ENCODE measurements around the gene ALKBH4. TPM values are rescaled to one million over a fixed set of nuclear protein-coding genes. Genes with fewer than 3 reads are reported as not detected.
"Not testable (repeated sequence)": the region's sequence is repeated elsewhere in the genome, so short reads cannot be mapped to it uniquely, and the experiment has no call there.

Gene ALKBH4
- total RNA-seq, 4 donors from 2014 or later, result 14.7 to 38.9 (median 24.6) TPM

GRCh38 chr7:102413611-102414010 is 51.1 kb downstream of the ALKBH4 start:
- intact Hi-C loops (cut with DNase I; ENCODE audit: low total_unique reads), result no loop called here

DNA sequence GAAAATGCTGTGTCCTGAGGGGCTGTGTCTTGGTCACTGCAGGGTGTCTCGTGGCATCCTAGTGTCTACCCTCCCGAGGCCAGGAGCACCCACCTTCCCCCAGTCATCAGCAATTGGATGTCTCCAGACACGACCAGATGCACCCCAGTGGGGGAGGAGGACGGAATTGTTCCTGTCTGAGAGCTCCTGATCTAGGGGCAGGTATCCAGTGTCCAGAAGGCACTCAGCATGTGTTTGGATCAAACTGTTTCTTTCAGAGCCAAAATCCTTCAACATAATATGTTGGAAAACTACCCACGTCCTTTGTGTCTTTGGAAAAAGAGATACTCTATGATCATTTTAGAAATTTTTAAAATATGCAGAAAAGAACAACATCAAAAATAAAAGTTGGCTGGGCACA is 51.6 kb downstream of the ALKBH4 start:
- no peak for DNase-seq (ENCODE audit: low spot score in 2 of 2)
- TF ChIP-seq, protein P1, sequence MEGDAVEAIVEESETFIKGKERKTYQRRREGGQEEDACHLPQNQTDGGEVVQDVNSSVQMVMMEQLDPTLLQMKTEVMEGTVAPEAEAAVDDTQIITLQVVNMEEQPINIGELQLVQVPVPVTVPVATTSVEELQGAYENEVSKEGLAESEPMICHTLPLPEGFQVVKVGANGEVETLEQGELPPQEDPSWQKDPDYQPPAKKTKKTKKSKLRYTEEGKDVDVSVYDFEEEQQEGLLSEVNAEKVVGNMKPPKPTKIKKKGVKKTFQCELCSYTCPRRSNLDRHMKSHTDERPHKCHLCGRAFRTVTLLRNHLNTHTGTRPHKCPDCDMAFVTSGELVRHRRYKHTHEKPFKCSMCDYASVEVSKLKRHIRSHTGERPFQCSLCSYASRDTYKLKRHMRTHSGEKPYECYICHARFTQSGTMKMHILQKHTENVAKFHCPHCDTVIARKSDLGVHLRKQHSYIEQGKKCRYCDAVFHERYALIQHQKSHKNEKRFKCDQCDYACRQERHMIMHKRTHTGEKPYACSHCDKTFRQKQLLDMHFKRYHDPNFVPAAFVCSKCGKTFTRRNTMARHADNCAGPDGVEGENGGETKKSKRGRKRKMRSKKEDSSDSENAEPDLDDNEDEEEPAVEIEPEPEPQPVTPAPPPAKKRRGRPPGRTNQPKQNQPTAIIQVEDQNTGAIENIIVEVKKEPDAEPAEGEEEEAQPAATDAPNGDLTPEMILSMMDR (IDR thresholded peaks at IDR 0.05), result no peak
- TF ChIP-seq POLR2A (IDR thresholded peaks at IDR 0.05), result no peak
- WGBS, 2 donors, result 75 to 77% methylated on average over 5 of the region's 5 CpGs
- H3K4me3 ChIP-seq (ENCODE audit: low read depth, poor library complexity, severe bottlenecking), result no peak overlapping the region
- intact Hi-C loops (cut with DNase I; ENCODE audit: low total_unique reads), result no loop called here

More at GRCh38 chr7:102413611-102414010, 51.1 kb downstream of the ALKBH4 start:
- 99% methylated on average over 4 of the region's 4 CpGs for WGBS, 2 donors
- DNase-seq (ENCODE audit: low spot score in 2 of 2), result no peak
- TF ChIP-seq POLR2A (IDR thresholded peaks at IDR 0.05), result no peak
- TF ChIP-seq, protein P1 (IDR thresholded peaks at IDR 0.05), result no peak
- no peak overlapping the region for H3K4me3 ChIP-seq (ENCODE audit: low read depth, poor library complexity, severe bottlenecking)

- 35 to 48% methylated on average over 6 of the region's 6 CpGs for WGBS, 2 donors
- no peak for DNase-seq (ENCODE audit: low spot score in 2 of 2)
- intact Hi-C loops (cut with DNase I; ENCODE audit: low total_unique reads), result no loop called here
- no peak for TF ChIP-seq POLR2A (IDR thresholded peaks at IDR 0.05)
- TF ChIP-seq, protein P1 (IDR thresholded peaks at IDR 0.05), result no peak
- H3K4me3 ChIP-seq (ENCODE audit: low read depth, poor library complexity, severe bottlenecking), result no peak overlapping the region
Measured at GRCh38 chr7:102412548-102412947, 52.1 kb downstream of the ALKBH4 start.

DNA sequence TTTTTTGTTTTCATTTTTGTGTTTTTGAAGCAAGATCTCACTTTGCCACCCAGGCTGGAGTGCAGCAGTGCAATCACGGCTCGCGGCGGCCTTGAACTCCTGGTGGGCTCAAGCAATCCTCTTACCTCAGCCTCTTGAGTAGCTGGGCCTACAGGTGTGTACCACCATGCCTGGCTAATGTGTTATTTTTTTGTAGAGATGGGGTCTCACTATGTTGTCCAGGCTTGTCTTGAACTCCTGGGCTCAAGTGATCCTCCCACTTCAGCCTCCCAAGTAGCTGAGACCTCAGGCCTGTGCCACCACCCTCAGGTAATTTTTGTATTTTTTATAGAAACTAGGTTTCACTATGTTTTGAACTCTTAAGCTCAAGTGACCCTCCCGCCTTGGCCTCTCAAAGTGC is 53.7 kb downstream of the ALKBH4 start:
- no peak overlapping the region for H3K4me3 ChIP-seq (ENCODE audit: low read depth, poor library complexity, severe bottlenecking)
- no peak for DNase-seq (ENCODE audit: low spot score in 2 of 2)
- no peak for TF ChIP-seq POLR2A (IDR thresholded peaks at IDR 0.05)
- intact Hi-C loops (cut with DNase I; ENCODE audit: low total_unique reads), result no loop called here
- 94 to 96% methylated on average over 5 of the region's 5 CpGs for WGBS, 2 donors

GRCh38 chr7:102410123-102410522 is 54.5 kb downstream of the ALKBH4 start:
- no peak for DNase-seq (ENCODE audit: low spot score in 2 of 2)
- no peak overlapping the region for H3K4me3 ChIP-seq (ENCODE audit: low read depth, poor library complexity, severe bottlenecking)
- 67 to 70% methylated on average over 6 of the region's 6 CpGs for WGBS, 2 donors
- intact Hi-C loops (cut with DNase I; ENCODE audit: low total_unique reads), result no loop called here
- TF ChIP-seq, protein P1 (IDR thresholded peaks at IDR 0.05), result no peak
- TF ChIP-seq POLR2A (IDR thresholded peaks at IDR 0.05), result no peak

GRCh38 chr7:102409340-102409739 is 55.3 kb downstream of the ALKBH4 start:
- intact Hi-C loops (cut with DNase I; ENCODE audit: low total_unique reads), result no loop called here
- DNase-seq (ENCODE audit: low spot score in 2 of 2), result no peak
- H3K4me3 ChIP-seq (ENCODE audit: low read depth, poor library complexity, severe bottlenecking), result no peak overlapping the region
- WGBS, 2 donors, result 96% methylated on average over 4 of the region's 4 CpGs
- TF ChIP-seq, protein P1 (IDR thresholded peaks at IDR 0.05), result no peak
- TF ChIP-seq POLR2A (IDR thresholded peaks at IDR 0.05), result no peak

- intact Hi-C loops (cut with DNase I; ENCODE audit: low total_unique reads); DNase-seq (ENCODE audit: low spot score in 2 of 2); H3K4me3 ChIP-seq (ENCODE audit: low read depth, poor library complexity, severe bottlenecking): not testable (repeated sequence)
- WGBS, 2 donors, result 97 to 100% methylated on average over 6 of the region's 6 CpGs
Measured at GRCh38 chr7:102408530-102408929, 56.1 kb downstream of the ALKBH4 start.
